ENCODE results near the gene PPIL1. TPM values are rescaled to one million over a fixed set of nuclear protein-coding genes. Genes with fewer than 3 reads are reported as not detected.

PPIL1 gene
- total and polyA plus RNA-seq, 2 of the 13 experiments (the other 11 are each of a cell fraction or from before 2014, with no cell fraction given), result 74.2 to 144 TPM

DNA sequence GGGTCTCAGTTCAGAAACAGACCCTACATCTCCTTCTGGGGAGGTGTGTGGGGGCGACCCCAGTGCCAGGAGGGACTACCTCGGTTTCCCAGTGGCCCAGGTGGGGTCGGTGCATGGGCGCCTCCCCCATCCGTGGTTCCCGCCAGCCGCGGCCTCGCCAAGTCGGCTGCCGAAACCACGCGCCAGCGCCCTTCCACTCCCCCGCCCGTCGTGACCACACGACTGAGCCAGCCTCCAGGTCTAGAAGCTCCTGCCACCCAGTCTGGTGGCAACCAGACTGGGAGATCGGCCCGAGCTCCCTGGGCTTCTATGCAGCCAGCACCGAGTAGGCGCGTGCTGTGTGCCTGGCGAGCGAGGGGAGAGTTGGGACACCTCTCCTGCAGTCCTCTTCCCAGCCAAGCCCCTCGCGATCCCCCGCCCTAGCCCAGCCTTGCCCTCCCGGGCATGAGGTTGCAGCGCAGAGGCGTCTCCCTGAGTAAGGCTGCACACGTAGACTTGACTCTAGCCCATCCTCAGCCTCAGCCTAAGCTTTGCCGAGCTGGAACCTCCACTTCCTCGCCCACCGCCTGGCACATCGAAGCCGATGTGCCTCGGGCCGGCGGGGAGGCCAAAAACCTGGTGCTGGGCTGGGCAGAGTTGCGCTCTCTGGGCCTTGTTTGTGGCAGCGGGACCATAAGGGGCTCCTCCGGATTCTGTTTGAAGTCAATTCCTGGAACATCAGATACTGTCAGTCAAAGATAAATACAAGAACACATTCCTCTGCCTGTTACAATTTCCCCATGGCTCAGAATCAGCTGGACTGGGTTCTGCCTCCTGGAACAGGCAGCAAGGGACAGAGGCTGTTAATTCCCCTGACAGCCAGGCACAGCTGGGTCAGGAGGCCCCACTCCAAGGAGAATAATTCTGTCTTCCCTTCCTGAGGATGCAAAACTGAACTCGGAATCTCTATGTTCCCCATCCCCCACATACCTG, 33.9 kb downstream of the PPIL1 start (continued):
- TF ChIP-seq, protein P1, sequence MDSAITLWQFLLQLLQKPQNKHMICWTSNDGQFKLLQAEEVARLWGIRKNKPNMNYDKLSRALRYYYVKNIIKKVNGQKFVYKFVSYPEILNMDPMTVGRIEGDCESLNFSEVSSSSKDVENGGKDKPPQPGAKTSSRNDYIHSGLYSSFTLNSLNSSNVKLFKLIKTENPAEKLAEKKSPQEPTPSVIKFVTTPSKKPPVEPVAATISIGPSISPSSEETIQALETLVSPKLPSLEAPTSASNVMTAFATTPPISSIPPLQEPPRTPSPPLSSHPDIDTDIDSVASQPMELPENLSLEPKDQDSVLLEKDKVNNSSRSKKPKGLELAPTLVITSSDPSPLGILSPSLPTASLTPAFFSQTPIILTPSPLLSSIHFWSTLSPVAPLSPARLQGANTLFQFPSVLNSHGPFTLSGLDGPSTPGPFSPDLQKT (CRISPR knock-in tag; IDR thresholded peaks at IDR 0.05; ENCODE audit: borderline replicate concordance), result no peak
- TF ChIP-seq POLR2G (IDR thresholded peaks at IDR 0.05; ENCODE audit: low read depth, low read length), result no peak
- no peak for TF ChIP-seq FOXP1 (IDR thresholded peaks at IDR 0.05)
- 0 out of 2 replicates have a peak, but pooled peaks have one; percentile 16 for TF ChIP-seq FOXP1 (CRISPR knock-in tag; IDR thresholded peaks at IDR 0.05)
- peak; percentile 76; the same call in 1 of the 2 replicates for TF ChIP-seq HNRNPL (IDR thresholded peaks at IDR 0.05; ENCODE audit: low read depth, low read length)
- no peak for TF ChIP-seq ARID2 (CRISPR knock-in tag; IDR thresholded peaks at IDR 0.05; ENCODE audit: borderline replicate concordance)
- TF ChIP-seq, protein P2, sequence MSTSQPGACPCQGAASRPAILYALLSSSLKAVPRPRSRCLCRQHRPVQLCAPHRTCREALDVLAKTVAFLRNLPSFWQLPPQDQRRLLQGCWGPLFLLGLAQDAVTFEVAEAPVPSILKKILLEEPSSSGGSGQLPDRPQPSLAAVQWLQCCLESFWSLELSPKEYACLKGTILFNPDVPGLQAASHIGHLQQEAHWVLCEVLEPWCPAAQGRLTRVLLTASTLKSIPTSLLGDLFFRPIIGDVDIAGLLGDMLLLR (CRISPR knock-in tag; IDR thresholded peaks at IDR 0.05), result no peak
- 0 out of 2 replicates have a peak, but pooled peaks have one; percentile 34 for TF ChIP-seq ZNF264 (CRISPR knock-in tag; IDR thresholded peaks at IDR 0.05)
- no peak for TF ChIP-seq RAD51 (IDR thresholded peaks at IDR 0.05; ENCODE audit: borderline replicate concordance)
- TF ChIP-seq, protein P3, sequence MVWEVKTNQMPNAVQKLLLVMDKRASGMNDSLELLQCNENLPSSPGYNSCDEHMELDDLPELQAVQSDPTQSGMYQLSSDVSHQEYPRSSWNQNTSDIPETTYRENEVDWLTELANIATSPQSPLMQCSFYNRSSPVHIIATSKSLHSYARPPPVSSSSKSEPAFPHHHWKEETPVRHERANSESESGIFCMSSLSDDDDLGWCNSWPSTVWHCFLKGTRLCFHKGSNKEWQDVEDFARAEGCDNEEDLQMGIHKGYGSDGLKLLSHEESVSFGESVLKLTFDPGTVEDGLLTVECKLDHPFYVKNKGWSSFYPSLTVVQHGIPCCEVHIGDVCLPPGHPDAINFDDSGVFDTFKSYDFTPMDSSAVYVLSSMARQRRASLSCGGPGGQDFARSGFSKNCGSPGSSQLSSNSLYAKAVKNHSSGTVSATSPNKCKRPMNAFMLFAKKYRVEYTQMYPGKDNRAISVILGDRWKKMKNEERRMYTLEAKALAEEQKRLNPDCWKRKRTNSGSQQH (CRISPR knock-in tag; IDR thresholded peaks at IDR 0.05; ENCODE audit: low read depth), result no peak
- TF ChIP-seq, protein P4, sequence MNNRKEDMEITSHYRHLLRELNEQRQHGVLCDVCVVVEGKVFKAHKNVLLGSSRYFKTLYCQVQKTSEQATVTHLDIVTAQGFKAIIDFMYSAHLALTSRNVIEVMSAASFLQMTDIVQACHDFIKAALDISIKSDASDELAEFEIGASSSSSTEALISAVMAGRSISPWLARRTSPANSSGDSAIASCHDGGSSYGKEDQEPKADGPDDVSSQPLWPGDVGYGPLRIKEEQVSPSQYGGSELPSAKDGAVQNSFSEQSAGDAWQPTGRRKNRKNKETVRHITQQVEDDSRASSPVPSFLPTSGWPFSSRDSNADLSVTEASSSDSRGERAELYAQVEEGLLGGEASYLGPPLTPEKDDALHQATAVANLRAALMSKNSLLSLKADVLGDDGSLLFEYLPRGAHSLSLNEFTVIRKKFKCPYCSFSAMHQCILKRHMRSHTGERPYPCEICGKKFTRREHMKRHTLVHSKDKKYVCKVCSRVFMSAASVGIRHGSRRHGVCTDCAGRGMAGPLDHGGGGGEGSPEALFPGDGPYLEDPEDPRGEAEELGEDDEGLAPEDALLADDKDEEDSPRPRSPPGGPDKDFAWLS (CRISPR knock-in tag; IDR thresholded peaks at IDR 0.05; ENCODE audit: borderline replicate concordance), result no peak
- TF ChIP-seq, protein P5, sequence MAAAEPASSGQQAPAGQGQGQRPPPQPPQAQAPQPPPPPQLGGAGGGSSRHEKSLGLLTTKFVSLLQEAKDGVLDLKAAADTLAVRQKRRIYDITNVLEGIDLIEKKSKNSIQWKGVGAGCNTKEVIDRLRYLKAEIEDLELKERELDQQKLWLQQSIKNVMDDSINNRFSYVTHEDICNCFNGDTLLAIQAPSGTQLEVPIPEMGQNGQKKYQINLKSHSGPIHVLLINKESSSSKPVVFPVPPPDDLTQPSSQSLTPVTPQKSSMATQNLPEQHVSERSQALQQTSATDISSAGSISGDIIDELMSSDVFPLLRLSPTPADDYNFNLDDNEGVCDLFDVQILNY (CRISPR knock-in tag; conservative IDR thresholded peaks at IDR 0.05), result no peak
- TF ChIP-seq RFX3 (CRISPR knock-in tag; IDR thresholded peaks at IDR 0.05), result no peak
- no peak for TF ChIP-seq KMT2B (CRISPR knock-in tag; IDR thresholded peaks at IDR 0.05)
- TF ChIP-seq KLF11 (CRISPR knock-in tag; IDR thresholded peaks at IDR 0.05), result no peak
- TF ChIP-seq, protein P6, sequence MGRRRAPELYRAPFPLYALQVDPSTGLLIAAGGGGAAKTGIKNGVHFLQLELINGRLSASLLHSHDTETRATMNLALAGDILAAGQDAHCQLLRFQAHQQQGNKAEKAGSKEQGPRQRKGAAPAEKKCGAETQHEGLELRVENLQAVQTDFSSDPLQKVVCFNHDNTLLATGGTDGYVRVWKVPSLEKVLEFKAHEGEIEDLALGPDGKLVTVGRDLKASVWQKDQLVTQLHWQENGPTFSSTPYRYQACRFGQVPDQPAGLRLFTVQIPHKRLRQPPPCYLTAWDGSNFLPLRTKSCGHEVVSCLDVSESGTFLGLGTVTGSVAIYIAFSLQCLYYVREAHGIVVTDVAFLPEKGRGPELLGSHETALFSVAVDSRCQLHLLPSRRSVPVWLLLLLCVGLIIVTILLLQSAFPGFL (CRISPR knock-in tag; IDR thresholded peaks at IDR 0.05), result no peak
- no peak for TF ChIP-seq KLF15 (CRISPR knock-in tag; IDR thresholded peaks at IDR 0.05; ENCODE audit: borderline replicate concordance)
- TF ChIP-seq ZNF331 (CRISPR knock-in tag; IDR thresholded peaks at IDR 0.05), result 0 out of 2 replicates have a peak, but pooled peaks have one; percentile 30

Data from HepG2 (cell line).